HG03469 (cell line): Measurements from ENCODE around the gene SH3BP5L.

ENCODE experiments used
- ATAC-seq: cut with Tn5 transposase; IDR thresholded peaks from one replicate; pipeline ENCODE4 v1.9.1; 2021; ENCODE audit warnings: mild to moderate bottlenecking, moderate library complexity, moderate number of reproducible peaks; ENCODE audit not compliant: unreplicated experiment

The SH3BP5L gene

GRCh38 chr1:248851390-248851789, 25.7 kb upstream of the SH3BP5L start:
- no peak for ATAC-seq

- no peak for ATAC-seq
These were observed 25.0 kb upstream of the SH3BP5L start for GRCh38 chr1:248850536-248851251.

GRCh38 chr1:248850124-248850523, 24.4 kb upstream of the SH3BP5L start:
- ATAC-seq: no peak

- ATAC-seq: no peak
These were observed 23.9 kb upstream of the SH3BP5L start for GRCh38 chr1:248849637-248850036.

GRCh38 chr1:248849152-248849551, 23.4 kb upstream of the SH3BP5L start:
- no peak for ATAC-seq

- no peak for ATAC-seq
These were observed 22.9 kb upstream of the SH3BP5L start for GRCh38 chr1:248848602-248849001.

GRCh38 chr1:248847956-248848561, 22.3 kb upstream of the SH3BP5L start:
- ATAC-seq: no peak

- no peak for ATAC-seq
These were observed 21.7 kb upstream of the SH3BP5L start for GRCh38 chr1:248847181-248847955.

- ATAC-seq: no peak
These were observed 18.8 kb upstream of the SH3BP5L start for GRCh38 chr1:248844526-248844925.

GRCh38 chr1:248843687-248844086, 18.0 kb upstream of the SH3BP5L start:
- no peak for ATAC-seq

GRCh38 chr1:248842781-248843331, 17.1 kb upstream of the SH3BP5L start:
- ATAC-seq: peak; percentile 35

- no peak for ATAC-seq
These were observed 16.1 kb upstream of the SH3BP5L start for GRCh38 chr1:248841702-248842395.

GRCh38 chr1:248840946-248841345, 15.2 kb upstream of the SH3BP5L start:
- no peak for ATAC-seq

GRCh38 chr1:248839168-248839555, 13.4 kb upstream of the SH3BP5L start:
- no peak for ATAC-seq

- peak; percentile 44 for ATAC-seq
These were observed 12.8 kb upstream of the SH3BP5L start for GRCh38 chr1:248838357-248839167.

GRCh38 chr1:248837781-248838356, 12.2 kb upstream of the SH3BP5L start, which contains the start of gene ZNF672:
TSS of gene ZNF672 (plus strand) at chr1:248838224. CDS start at chr1:248847275, 9,051 bp downstream.
- peak; percentile 78 for ATAC-seq

GRCh38 chr1:248837045-248837780, 11.5 kb upstream of the SH3BP5L start:
- ATAC-seq: no peak

GRCh38 chr1:248834343-248834940, 8.7 kb upstream of the SH3BP5L start:
- ATAC-seq: no peak

GRCh38 chr1:248831842-248832241, 6.1 kb upstream of the SH3BP5L start:
- ATAC-seq: no peak
